ENCODE results near the gene KNTC1. TPM values are rescaled to one million over a fixed set of nuclear protein-coding genes. Genes with fewer than 3 reads are reported as not detected.
A peak's percentile ranks its signal among the peaks of the same experiment; 100 is the strongest.
"Not testable (repeated sequence)": the region's sequence is repeated elsewhere in the genome, so short reads cannot be mapped to it uniquely, and the experiment has no call there.

The KNTC1 gene
- polyA plus RNA-seq, 4 donors: 1.9 to 34.1 (median 8.8) TPM

DNA sequence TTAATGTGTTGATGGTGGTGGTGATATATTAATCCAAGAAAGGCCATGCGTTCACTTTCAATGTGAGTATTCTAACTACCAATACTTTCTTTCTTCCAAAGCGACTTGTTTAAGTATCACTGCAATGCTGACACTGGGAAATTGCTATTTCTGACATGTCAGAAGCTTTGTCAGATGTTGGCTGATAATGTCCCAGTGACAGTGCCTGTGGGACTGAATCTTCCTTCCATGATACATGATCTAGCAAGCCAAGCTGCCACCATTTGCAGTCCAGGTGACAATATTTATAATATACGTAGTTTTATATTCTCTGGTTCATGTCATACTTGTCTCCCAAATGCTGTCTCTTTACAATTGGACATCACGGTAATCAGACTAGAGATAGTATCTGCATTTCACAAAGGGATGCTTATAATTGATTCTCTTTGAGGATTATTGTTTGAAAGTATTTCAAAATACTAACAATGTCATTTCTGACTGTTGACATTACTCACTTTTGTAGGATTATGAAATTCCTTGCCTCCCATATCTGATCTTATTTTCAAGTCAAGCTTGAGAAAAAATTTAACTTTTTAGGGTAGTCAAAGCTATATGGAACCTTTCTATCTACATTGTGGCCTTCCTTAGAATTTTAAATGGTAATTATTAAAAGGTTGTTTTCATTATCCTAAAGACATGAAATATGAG lies 57.3 kb downstream of the KNTC1 start:
- Histone ChIP-seq H3K27ac (ENCODE audit: low read depth in 1 of 3, low read length in 2 of 3) (no peak overlapping the region), H3K9me3 (ENCODE audit: control insufficient read depth in 2 of 2, insufficient read depth in 1 of 2, low read depth in 1 of 2, low read length in 1 of 2) (no peaks in the 10 kb centered on the region), H3K36me3 (ENCODE audit: control insufficient read depth in 3 of 3, insufficient read depth in 2 of 3, low read depth in 1 of 3, low read length in 3 of 3) (peaks cover 0 to 35% (median 2%) of the 10 kb centered on the region in 3 donors), H3K4me1 (ENCODE audit: control insufficient read depth in 3 of 3, insufficient read depth in 2 of 3, low read depth in 1 of 3, low read length in 2 of 3) (no peaks in the 10 kb centered on the region), H3K4me3 (ENCODE audit: low read depth in 1 of 3, low read length in 3 of 3) (no peak overlapping the region), H3K27me3 (ENCODE audit: control insufficient read depth in 3 of 3, insufficient read depth in 3 of 3, low read length in 3 of 3) (no peaks in the 10 kb centered on the region)
- DNase-seq (no peak), FAIRE-seq (no peak)
- WGBS, 3 donors: 95 to 97% (median 97%) methylated on average over 4 of the region's 4 CpGs

- no peaks in the 10 kb centered on the region for H3K27me3 ChIP-seq (ENCODE audit: control insufficient read depth in 3 of 3, insufficient read depth in 3 of 3, low read length in 3 of 3)
- no peaks in the 10 kb centered on the region for H3K4me1 ChIP-seq (ENCODE audit: control insufficient read depth in 3 of 3, insufficient read depth in 2 of 3, low read depth in 1 of 3, low read length in 2 of 3)
- H3K36me3 ChIP-seq (ENCODE audit: control insufficient read depth in 3 of 3, insufficient read depth in 2 of 3, low read depth in 1 of 3, low read length in 3 of 3): peaks cover 0 to 20% (median 0%) of the 10 kb centered on the region in 3 donors
- H3K4me3 ChIP-seq (ENCODE audit: low read depth in 1 of 3, low read length in 3 of 3): no peak overlapping the region
- DNase-seq: no peak
- 96 to 99% (median 98%) methylated on average over 7 of the region's 7 CpGs for WGBS, 3 donors
- FAIRE-seq: no peak
- no peaks in the 10 kb centered on the region for H3K9me3 ChIP-seq (ENCODE audit: control insufficient read depth in 2 of 2, insufficient read depth in 1 of 2, low read depth in 1 of 2, low read length in 1 of 2)
- no peak overlapping the region for H3K27ac ChIP-seq (ENCODE audit: low read depth in 1 of 3, low read length in 2 of 3)
Measured at GRCh38 chr12:122590990-122591389, 63.9 kb downstream of the KNTC1 start.

- 98 to 99% (median 98%) methylated on average over 18 to 30 of the region's 30 CpGs for WGBS, 3 donors
- not testable (repeated sequence) for H3K27me3 ChIP-seq (ENCODE audit: control insufficient read depth in 3 of 3, insufficient read depth in 3 of 3, low read length in 3 of 3); H3K9me3 ChIP-seq (ENCODE audit: control insufficient read depth in 2 of 2, insufficient read depth in 1 of 2, low read depth in 1 of 2, low read length in 1 of 2); DNase-seq; H3K4me1 ChIP-seq (ENCODE audit: control insufficient read depth in 3 of 3, insufficient read depth in 2 of 3, low read depth in 1 of 3, low read length in 2 of 3); FAIRE-seq; H3K4me3 ChIP-seq (ENCODE audit: low read depth in 1 of 3, low read length in 3 of 3); H3K27ac ChIP-seq (ENCODE audit: low read depth in 1 of 3, low read length in 2 of 3)
- H3K36me3 ChIP-seq (ENCODE audit: control insufficient read depth in 3 of 3, insufficient read depth in 2 of 3, low read depth in 1 of 3, low read length in 3 of 3): peaks cover 0 to 18% (median 0%) of the 10 kb centered on the region in 3 donors
Measured at GRCh38 chr12:122591966-122592365, 64.9 kb downstream of the KNTC1 start.

DNA sequence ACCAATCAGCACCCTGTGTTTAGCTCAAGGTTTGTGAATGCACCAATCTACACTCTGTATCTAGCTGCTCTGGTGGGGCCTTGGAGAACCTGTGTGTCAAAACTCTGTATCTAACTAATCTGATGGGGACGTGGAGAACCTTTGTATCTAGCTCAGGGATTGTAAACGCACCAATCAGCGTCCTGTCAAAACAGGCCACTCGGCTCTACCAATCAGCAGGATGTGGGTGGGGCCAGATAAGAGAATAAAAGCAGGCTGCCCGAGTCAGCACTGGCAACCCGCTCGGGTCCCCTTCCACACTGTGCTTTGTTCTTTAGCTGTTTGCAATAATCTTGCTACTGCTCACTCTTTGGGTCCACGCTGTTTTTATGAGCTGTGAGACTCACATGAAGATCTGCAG lies 65.5 kb downstream of the KNTC1 start:
- not testable (repeated sequence) for DNase-seq; H3K9me3 ChIP-seq (ENCODE audit: control insufficient read depth in 2 of 2, insufficient read depth in 1 of 2, low read depth in 1 of 2, low read length in 1 of 2); H3K4me3 ChIP-seq (ENCODE audit: low read depth in 1 of 3, low read length in 3 of 3); H3K27me3 ChIP-seq (ENCODE audit: control insufficient read depth in 3 of 3, insufficient read depth in 3 of 3, low read length in 3 of 3); H3K4me1 ChIP-seq (ENCODE audit: control insufficient read depth in 3 of 3, insufficient read depth in 2 of 3, low read depth in 1 of 3, low read length in 2 of 3); H3K27ac ChIP-seq (ENCODE audit: low read depth in 1 of 3, low read length in 2 of 3); FAIRE-seq
- H3K36me3 ChIP-seq (ENCODE audit: control insufficient read depth in 3 of 3, insufficient read depth in 2 of 3, low read depth in 1 of 3, low read length in 3 of 3): peaks cover 0 to 17% (median 0%) of the 10 kb centered on the region in 3 donors
- 78 to 93% (median 79%) methylated on average over 7 to 8 of the region's 8 CpGs for WGBS, 3 donors

DNA sequence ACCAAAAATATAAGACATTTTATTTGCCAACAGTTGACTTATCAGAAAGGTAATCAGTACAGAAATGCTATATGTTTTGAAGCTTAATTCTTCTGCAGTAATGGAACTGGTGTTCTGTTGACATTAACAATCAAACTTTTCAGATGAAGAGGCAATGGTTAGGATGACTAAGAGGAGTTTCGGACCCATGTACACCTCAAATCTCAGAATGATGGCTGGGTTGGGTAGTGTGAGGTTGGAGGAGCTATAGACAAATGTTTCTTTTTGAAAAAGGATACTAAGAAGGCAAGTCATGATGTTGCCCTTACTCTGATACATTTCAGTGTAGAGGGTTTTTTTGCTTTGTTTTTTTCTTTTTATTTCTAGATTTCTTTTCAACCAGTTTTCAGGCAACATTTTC lies 66.9 kb downstream of the KNTC1 start:
- Histone ChIP-seq H3K9me3 (ENCODE audit: control insufficient read depth in 2 of 2, insufficient read depth in 1 of 2, low read depth in 1 of 2, low read length in 1 of 2) (no peaks in the 10 kb centered on the region), H3K27me3 (ENCODE audit: control insufficient read depth in 3 of 3, insufficient read depth in 3 of 3, low read length in 3 of 3) (no peaks in the 10 kb centered on the region), H3K27ac (ENCODE audit: low read depth in 1 of 3, low read length in 2 of 3) (no peak overlapping the region), H3K36me3 (ENCODE audit: control insufficient read depth in 3 of 3, insufficient read depth in 2 of 3, low read depth in 1 of 3, low read length in 3 of 3) (peaks cover 0 to 20% (median 0%) of the 10 kb centered on the region in 3 donors), H3K4me3 (ENCODE audit: low read depth in 1 of 3, low read length in 3 of 3) (no peak overlapping the region), H3K4me1 (ENCODE audit: control insufficient read depth in 3 of 3, insufficient read depth in 2 of 3, low read depth in 1 of 3, low read length in 2 of 3) (no peaks in the 10 kb centered on the region)
- FAIRE-seq (no peak), DNase-seq (no peak)
- 77 to 96% (median 91%) methylated on average over 1 of the region's 1 CpG for WGBS, 3 donors

DNA sequence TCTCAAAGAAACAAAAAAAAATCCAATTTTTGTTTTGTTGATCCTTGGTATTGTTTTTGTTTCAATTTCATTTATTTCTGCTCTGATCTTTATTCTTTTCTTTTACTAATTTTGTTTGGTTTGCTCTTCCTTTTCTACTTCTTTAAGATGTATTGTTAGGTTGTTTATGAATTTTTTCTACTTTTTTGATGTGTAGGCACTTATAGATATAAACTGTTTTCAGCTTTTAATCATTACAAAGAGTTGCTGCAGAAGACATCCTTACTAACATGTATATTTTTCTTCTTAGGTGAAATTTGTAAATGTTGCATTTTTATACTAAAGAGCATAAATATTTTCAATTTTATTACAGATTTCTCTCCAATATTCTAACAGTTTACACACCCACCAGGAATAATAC lies 69.8 kb downstream of the KNTC1 start:
- FAIRE-seq (peak; percentile 23), DNase-seq (no peak)
- H3K4me1 ChIP-seq (ENCODE audit: control insufficient read depth in 3 of 3, insufficient read depth in 2 of 3, low read depth in 1 of 3, low read length in 2 of 3): no peaks in the 10 kb centered on the region

GRCh38 chr12:122602456-122602855 lies 75.4 kb downstream of the KNTC1 start:
- no peak overlapping the region for H3K27ac ChIP-seq (ENCODE audit: low read depth in 1 of 3, low read length in 2 of 3)
- H3K36me3 ChIP-seq (ENCODE audit: control insufficient read depth in 3 of 3, insufficient read depth in 2 of 3, low read depth in 1 of 3, low read length in 3 of 3): peaks cover 3 to 21% (median 4%) of the 10 kb centered on the region in 3 donors
- FAIRE-seq (no peak), DNase-seq (no peak)
- no peak overlapping the region for H3K4me3 ChIP-seq (ENCODE audit: low read depth in 1 of 3, low read length in 3 of 3)
- H3K4me1 ChIP-seq (ENCODE audit: control insufficient read depth in 3 of 3, insufficient read depth in 2 of 3, low read depth in 1 of 3, low read length in 2 of 3): no peaks in the 10 kb centered on the region
- no peaks in the 10 kb centered on the region for H3K27me3 ChIP-seq (ENCODE audit: control insufficient read depth in 3 of 3, insufficient read depth in 3 of 3, low read length in 3 of 3)
- WGBS, 3 donors: 96 to 98% (median 97%) methylated on average over 2 of the region's 2 CpGs
- H3K9me3 ChIP-seq (ENCODE audit: control insufficient read depth in 2 of 2, insufficient read depth in 1 of 2, low read depth in 1 of 2, low read length in 1 of 2): no peaks in the 10 kb centered on the region

More for the DNA sequence above, 69.8 kb downstream of the KNTC1 start:
- no peak overlapping the region for H3K27ac ChIP-seq (ENCODE audit: low read depth in 1 of 3, low read length in 2 of 3)
- no peak overlapping the region for H3K4me3 ChIP-seq (ENCODE audit: low read depth in 1 of 3, low read length in 3 of 3)
- H3K27me3 ChIP-seq (ENCODE audit: control insufficient read depth in 3 of 3, insufficient read depth in 3 of 3, low read length in 3 of 3): no peaks in the 10 kb centered on the region
- H3K36me3 ChIP-seq (ENCODE audit: control insufficient read depth in 3 of 3, insufficient read depth in 2 of 3, low read depth in 1 of 3, low read length in 3 of 3): peaks cover 0 to 18% (median 0%) of the 10 kb centered on the region in 3 donors
- H3K9me3 ChIP-seq (ENCODE audit: control insufficient read depth in 2 of 2, insufficient read depth in 1 of 2, low read depth in 1 of 2, low read length in 1 of 2): no peaks in the 10 kb centered on the region

DNA sequence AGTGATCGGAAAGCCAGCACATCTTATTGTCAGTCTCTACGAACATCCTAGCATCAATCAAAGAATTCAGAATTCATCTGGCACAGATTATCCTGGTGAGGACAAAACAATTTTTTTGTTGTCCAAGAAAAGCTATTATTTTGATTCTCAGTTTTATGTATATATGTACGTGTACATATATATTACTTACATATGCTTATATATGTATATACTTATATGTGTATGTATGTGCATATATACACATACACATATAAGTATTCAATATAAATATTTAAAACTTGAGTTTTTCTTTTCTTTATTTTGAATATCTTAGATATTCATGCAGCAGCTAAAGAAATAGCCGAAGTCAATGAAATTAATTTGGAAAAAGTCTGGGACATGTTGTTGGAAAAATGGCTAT lies 77.9 kb downstream of the KNTC1 start:
- Histone ChIP-seq H3K36me3 (ENCODE audit: control insufficient read depth in 3 of 3, insufficient read depth in 2 of 3, low read depth in 1 of 3, low read length in 3 of 3) (peaks cover 6 to 22% (median 9%) of the 10 kb centered on the region in 3 donors), H3K4me3 (ENCODE audit: low read depth in 1 of 3, low read length in 3 of 3) (no peak overlapping the region), H3K27ac (ENCODE audit: low read depth in 1 of 3, low read length in 2 of 3) (no peak overlapping the region), H3K9me3 (ENCODE audit: control insufficient read depth in 2 of 2, insufficient read depth in 1 of 2, low read depth in 1 of 2, low read length in 1 of 2) (no peaks in the 10 kb centered on the region), H3K27me3 (ENCODE audit: control insufficient read depth in 3 of 3, insufficient read depth in 3 of 3, low read length in 3 of 3) (no peaks in the 10 kb centered on the region), H3K4me1 (ENCODE audit: control insufficient read depth in 3 of 3, insufficient read depth in 2 of 3, low read depth in 1 of 3, low read length in 2 of 3) (peaks cover 0 to 3% (median 0%) of the 10 kb centered on the region in 3 donors)
- DNase-seq: no peak
- WGBS, 3 donors: 98 to 99% (median 99%) methylated on average over 4 of the region's 4 CpGs
- FAIRE-seq: no peak

DNA sequence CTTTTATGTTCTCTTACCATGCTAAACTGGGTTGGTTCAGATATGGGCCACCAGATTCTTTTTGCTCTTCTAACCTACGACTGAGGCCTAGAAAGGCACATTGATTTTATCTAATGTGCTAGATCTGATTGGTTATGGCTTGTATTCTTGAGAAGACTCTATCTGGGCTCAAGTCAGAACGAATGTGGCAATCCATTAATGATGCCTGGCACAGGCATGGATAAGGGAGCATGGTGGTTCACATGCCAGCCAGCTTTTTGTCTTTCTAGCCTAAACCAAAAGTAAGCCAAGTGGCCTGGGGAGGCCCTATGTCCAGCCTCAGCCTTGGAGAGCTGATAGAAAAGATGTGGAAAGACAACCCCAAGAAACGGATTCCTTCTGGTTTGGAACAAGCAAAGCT lies 82.7 kb downstream of the KNTC1 start:
- H3K9me3 ChIP-seq (ENCODE audit: control insufficient read depth in 2 of 2, insufficient read depth in 1 of 2, low read depth in 1 of 2, low read length in 1 of 2): no peaks in the 10 kb centered on the region
- no peak overlapping the region for H3K4me3 ChIP-seq (ENCODE audit: low read depth in 1 of 3, low read length in 3 of 3)
- FAIRE-seq (no peak), DNase-seq (no peak)
- peaks cover 0 to 3% (median 0%) of the 10 kb centered on the region in 3 donors for H3K4me1 ChIP-seq (ENCODE audit: control insufficient read depth in 3 of 3, insufficient read depth in 2 of 3, low read depth in 1 of 3, low read length in 2 of 3)
- no peaks in the 10 kb centered on the region for H3K27me3 ChIP-seq (ENCODE audit: control insufficient read depth in 3 of 3, insufficient read depth in 3 of 3, low read length in 3 of 3)
- peaks cover 6 to 34% (median 13%) of the 10 kb centered on the region in 3 donors for H3K36me3 ChIP-seq (ENCODE audit: control insufficient read depth in 3 of 3, insufficient read depth in 2 of 3, low read depth in 1 of 3, low read length in 3 of 3)
- H3K27ac ChIP-seq (ENCODE audit: low read depth in 1 of 3, low read length in 2 of 3): peak overlapping the region in 1 of 3 donors; percentile 32
- WGBS, 3 donors: 76 to 79% (median 78%) methylated on average over 3 of the region's 3 CpGs

Measured in small intestine (tissue), 7 donors.